DMS79 treated with DMSO at 0.1 percent for 48 hours (cell line): Measurements from ENCODE around the gene DCANP1.

Source experiments
- DNase-seq: peaks from one replicate; lab custom pipeline; 2025; lab: John Stamatoyannopoulos, UW

The DCANP1 gene

GRCh38 chr5:135457424-135458071 lies 10.4 kb upstream of the DCANP1 start:
- peak; percentile 6 for DNase-seq

DNA sequence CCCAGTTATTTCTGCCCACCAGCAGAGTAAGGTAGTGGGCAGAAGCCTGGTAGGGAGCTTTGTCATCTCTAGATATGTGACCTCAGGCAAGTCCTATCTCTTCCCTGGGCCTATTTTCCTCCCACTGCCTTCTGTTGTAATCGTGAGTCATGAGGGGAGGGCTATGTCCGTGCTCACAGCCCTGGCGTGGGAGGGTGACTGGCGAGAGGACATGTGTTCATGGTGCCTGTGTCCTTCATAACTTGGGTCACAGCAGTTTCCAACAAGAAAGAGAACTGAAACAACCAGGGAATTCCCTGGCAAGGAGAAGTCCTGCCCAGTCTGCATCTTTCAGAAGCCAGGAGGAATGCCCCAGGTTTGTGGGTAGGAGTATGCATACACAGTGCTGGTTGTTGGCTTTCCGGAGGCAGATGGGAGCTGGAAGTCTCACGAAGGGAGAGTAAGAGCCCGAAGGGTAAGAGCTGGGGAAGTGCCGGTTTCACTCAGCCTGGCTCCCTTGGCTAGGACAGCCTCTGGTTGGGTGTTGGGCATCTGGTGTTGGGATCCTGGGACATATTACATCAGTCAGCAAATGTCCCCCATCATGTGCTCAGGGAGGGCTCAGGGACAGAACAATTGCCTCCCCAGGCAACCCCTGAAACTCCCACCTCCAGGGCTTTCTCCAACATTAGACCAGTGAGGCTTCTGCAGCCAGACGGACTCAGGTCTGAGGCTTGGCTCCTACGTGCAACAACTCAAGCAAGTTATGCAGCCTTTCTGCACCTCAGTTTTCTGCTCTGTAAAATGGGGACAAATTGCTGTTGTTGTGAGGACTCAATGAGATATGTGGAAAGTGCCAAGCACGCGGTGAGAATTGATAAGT lies 9.3 kb upstream of the DCANP1 start:
- DNase-seq, result no peak

DNA sequence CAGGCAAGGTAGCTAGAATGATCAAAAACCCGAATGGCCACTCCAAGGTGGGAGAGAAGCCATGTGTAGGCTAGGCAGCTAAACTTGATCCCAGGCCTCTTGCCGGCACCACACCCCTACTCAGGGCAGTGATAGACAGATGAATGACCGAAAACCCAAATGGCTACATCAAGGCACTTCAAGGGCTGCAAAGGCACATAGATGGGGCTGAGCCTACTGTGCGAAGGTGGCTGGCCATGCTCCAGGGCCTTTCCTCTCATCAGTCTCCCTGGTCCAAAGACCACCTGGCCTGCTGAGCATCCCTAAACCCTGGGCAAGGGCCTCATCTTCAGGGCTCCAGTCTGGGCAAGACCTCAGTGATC lies 8.7 kb upstream of the DCANP1 start:
- DNase-seq, result no peak

DNA sequence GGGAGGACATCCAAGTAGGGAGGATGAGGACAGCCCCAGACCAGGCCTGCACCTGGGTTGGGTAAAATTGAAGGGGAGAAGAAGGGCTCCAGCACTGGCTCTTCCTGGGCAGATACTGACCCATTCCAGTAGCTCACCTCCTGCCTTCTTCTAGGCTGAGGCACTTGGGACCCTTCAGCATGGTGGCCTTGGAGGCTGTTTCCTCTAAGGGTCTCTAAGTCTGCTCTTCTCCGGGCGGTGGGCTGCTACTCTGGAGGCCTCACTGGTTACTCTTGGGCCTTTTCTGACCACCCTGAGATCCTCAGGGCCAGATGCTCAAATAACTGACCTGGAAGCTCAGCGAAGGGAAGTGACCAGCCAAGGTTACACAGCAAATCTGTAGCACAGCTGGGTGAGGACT lies 7.8 kb upstream of the DCANP1 start:
- DNase-seq, result no peak

DNA sequence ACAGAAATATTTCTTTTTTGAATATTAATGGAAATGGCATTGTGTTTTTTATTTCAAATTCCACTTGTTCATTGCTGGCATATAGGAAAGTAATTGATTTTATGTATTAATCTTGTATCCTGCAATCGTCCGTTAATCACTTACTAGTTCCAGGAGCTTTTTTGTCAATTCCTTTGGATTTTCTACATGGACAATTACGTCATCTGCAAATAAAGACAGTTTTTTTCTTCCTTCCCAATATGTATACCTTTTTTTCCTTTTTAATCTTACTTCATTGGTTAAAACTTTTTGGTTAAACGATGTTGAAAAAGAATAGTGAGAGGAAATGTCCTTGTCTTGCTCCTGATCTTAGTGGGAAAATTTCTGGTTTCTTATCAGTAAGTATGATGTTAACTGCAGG lies 6.5 kb upstream of the DCANP1 start:
- no peak for DNase-seq

DNA sequence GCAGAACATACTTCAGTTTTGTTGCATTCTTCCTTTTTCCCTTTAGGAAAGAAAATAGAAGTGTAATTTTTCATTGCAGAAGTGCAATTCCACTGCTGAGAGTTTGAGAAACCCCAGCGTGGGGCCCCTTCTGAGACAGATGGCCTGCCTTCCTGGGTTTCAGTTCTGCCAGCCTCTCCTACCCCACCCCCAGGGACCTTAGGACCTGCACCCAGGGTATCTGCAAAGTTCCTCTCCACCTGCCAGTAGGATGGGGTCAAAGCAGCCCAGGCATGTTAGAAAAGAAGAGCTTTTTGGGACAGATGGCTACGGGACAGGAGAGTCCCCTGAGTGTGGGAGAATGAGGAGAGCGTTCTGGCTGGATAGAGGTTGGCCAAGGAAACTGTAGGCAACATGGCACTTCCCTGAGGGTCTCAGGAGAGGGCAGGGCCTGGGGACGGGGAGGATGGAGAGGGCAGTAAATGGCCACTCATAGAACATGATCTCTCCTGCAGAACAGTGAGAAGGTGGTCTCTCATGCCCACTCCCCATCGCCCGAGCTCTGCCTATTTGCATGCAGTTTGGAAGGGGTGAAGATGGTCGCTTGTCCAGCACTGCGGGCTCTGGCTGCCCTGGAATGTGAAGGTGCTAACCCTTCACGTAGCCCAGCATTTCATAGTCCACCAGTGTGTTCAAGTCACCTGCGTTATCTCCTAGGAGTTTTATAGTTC lies 5.3 kb upstream of the DCANP1 start, which contains the start of gene TIFAB:
Gene TIFAB, minus strand, starts transcription at position 31 of the 710 bp plus-strand sequence. CDS start 2,412 bp downstream, outside the sequence.
- no peak for DNase-seq

DNA sequence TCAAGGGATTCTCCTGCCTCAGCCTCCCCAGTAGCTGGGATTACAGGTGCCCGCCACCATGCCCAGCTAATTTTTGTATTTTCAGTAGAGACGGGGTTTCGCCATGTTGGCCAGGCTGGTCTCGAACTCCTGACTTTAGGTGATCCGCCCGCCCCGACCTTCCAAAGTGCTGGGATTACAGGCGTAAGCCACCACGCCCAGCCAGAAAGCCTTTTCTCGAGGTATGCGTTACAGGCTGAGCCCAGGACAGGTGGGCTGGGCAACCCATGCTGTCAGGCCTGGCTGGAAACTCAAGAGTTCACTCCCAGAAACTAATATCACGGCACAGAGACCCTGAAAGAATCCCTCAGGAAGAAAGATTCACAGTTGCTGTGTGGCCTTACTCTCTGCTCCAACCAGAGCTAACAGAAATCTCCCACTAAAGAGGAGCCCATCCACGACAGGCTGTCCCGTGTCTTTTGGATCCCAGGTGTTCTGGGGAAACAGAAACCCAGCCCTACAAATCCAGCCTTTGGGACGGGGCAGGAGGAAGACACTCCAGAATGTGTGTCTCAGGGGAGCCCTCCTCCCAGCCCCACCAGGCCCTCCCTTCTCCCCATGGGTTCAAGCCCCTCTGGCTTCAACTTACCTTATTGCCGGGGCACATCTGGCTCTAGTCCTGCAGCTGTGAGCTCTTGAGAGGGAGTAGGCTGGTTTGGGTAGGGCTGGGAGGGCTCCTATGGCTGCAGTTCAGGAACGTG lies 4.6 kb upstream of the DCANP1 start:
- no peak for DNase-seq

GRCh38 chr5:135450952-135451351 lies 3.8 kb upstream of the DCANP1 start:
- DNase-seq, result no peak

GRCh38 chr5:135450336-135450735 lies 3.2 kb upstream of the DCANP1 start:
- DNase-seq, result no peak

DNA sequence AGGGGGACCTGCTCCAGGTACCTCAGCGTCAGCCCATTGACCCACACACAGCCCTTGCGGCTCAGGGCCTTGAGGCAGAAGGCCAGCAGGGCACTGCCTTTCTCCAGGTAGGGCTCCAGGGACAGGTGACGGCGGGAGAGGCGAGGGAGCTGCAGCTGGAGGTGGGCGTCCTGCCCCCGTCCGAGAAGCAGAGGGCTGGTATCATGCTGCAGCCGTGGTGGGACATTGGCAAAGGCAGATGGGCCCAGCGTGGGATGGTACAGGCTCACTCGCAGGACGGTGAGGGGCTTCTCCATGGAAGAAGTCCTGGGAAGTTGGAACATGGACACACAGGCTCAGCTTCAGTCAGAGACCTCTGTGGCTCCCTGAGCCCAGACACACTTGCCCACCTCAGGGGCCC lies 2.5 kb upstream of the DCANP1 start:
- DNase-seq, result no peak

GRCh38 chr5:135448791-135449507 lies 1.8 kb upstream of the DCANP1 start:
- DNase-seq, result no peak

GRCh38 chr5:135448071-135448739 lies 1.1 kb upstream of the DCANP1 start:
- no peak for DNase-seq

DNA sequence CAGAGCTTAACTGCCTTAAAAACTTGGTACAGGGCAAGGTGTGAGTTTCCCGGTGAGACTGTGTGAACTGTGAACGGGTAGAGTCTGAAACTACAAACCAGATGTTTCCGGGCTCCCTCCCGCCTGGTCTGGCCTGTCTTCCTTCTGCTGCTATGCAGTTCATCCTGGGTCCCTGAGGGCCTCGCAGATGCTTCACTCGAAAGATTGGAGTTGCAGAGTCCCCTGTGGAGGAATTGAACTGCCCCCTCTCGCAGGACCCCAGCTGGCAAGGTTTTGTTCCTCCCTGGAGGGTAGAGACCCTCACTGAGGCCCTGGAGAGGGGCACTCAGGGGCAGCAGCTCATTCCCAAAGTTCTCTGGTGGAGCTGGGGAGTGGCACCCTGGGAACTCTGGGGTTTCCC lies 533 bp downstream of the DCANP1 start:
- no peak for DNase-seq

GRCh38 chr5:135446206-135446605 lies 942 bp downstream of the DCANP1 start:
- no peak for DNase-seq

GRCh38 chr5:135445306-135445985 lies 1.7 kb downstream of the DCANP1 start:
- DNase-seq, result no peak

GRCh38 chr5:135444881-135445280 lies 2.3 kb downstream of the DCANP1 start:
- no peak for DNase-seq

- no peak for DNase-seq
These were observed 2.8 kb downstream of the DCANP1 start for GRCh38 chr5:135444360-135444759.

DNA sequence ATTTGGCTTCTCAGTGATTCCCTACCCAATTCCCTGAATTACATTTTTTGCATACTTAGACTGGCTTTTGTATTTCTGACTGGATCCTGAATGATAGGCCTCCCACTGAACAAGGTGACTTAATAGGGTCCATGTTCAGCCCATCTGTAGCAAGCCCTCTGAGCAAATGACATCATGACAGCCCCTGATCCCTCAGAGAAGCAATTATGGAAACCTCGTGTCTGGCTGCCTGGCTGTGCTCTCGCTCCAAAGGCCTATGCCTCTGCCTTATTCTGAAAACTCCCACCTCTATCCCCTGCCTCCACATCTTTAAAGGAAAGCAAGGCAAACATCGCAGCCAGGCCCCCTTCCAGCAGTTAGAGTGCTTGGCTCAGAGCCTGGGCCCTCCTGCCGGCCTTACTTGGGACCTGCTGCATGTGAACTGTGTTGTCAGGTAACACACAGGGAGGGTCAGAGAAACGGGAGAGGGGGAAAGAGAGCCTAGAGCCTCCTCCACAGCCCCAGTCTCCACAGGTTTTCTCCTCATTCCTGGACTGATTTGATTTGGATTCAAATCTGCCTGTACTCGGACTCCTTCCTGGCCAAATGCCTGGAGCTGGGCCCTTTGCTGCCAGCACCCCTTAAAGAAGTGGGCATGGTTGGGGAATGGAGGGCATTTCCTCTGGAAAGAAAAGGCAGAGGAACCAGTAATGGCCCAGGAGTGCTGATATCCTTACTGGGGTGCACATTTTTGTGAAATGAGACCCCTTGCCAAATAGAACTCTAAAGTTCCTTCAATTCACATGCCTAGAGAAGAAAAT lies 3.8 kb downstream of the DCANP1 start:
- DNase-seq, result no peak

DNA sequence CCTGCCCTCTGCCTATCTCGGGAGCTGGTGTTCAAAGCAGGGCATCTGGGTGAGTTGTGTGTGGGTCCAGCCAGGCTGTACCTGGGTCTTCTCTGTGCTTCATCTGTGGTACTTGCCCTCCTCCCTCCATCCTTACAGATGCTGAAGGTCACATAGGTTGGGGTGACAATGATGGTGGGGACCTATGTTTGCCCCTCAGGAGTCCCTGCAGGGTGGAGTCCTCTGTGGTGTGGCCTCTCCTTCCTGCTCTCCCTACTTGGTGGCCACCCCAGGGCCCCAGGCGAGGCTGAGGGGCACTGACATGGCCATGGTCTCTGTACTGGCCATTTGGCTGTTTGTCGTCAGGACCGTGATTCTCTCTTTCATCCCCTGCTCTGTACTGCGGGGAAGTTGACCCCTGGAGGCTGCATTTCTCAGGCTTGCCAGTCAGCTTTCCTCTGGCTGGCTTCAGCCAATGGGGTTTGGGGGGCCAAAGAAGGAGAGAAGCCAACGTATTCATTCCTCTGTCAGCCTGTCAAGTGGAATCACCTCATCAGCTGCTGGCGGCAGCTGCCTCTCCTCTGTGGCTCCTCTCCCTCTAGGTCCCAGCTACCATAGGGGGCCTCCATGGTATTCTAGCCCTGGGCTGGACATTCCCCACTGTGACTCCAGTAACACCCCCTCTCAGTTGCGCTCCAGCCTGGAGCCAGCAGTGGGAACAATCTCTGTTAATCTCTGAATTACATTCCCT lies 4.6 kb downstream of the DCANP1 start:
- no peak for DNase-seq
